Mucosa of gallbladder (tissue), 1 donor: ENCODE measurements around the gene CCT6B. TPM values are rescaled to one million over a fixed set of nuclear protein-coding genes. Genes with fewer than 3 reads are reported as not detected.
"Not testable (repeated sequence)": the region's sequence is repeated elsewhere in the genome, so short reads cannot be mapped to it uniquely, and the experiment has no call there.

Source experiments
- DNase-seq: peaks from one replicate; pipeline ENCODE4 v3.0.0-alpha.2; 2020; ENCODE audit warnings: low spot score
- total RNA-seq: library from RNA; stranded (reverse); gene quantifications from one replicate; pipeline ENCODE4 v1.2.1, GENCODE V29; 2021
- donor health status: DM: no; HTN: no; CAD: no.

The CCT6B gene
- total RNA-seq, result 1.2 TPM

- peak; percentile 96 for DNase-seq
Observed at GRCh38 chr17:34961093-34961911, at the start of gene CCT6B, which contains the start of gene ZNF830. Gene CCT6B, minus strand, starts transcription at chr17:34961460. Its CDS starts 67 bp downstream, at chr17:34961393. Gene ZNF830, plus strand, starts transcription at chr17:34961540. Its CDS starts 27 bp downstream, at chr17:34961567.

- DNase-seq, result no peak
Observed at GRCh38 chr17:35010093-35010492, 48.8 kb upstream of the CCT6B start.

DNA sequence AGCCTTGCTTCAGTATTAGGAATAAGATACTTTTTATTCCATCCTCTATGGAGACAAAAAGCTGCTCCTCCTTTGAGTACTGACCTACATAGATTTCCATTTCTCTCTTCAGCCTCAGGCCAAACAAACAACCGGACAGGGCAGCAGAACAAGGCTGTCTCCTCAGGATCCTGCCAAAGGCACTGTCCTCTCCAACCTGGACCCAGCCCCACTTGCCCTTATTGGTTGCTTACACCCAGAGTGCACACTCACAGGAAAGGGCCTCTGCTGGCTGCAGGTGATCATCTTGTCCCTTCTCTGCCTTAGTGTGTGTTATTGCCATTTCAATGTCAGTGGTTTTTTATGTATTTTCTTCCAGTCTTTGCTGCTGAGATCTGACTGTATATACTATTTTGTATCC lies 45.7 kb upstream of the CCT6B start:
- DNase-seq, result no peak

DNA sequence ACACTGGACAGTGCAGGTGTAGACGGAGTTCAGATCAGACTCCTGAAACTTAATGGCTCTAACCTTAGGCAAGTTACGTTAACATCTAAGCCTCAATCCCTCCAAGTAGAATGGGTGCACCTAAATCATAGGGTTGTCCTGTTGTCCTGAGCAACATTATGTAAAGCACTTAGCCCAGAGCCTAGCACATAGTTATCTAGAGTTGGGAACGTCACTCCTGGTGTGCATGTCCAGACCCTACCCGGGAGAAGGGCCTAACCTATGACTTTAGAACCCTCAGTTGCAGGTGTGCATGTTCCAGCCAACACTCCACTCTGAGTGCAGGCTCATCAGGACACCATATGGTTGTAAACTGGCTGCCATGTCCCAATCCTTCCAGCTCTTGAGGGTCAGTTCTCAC lies 45.1 kb upstream of the CCT6B start:
- no peak for DNase-seq

DNA sequence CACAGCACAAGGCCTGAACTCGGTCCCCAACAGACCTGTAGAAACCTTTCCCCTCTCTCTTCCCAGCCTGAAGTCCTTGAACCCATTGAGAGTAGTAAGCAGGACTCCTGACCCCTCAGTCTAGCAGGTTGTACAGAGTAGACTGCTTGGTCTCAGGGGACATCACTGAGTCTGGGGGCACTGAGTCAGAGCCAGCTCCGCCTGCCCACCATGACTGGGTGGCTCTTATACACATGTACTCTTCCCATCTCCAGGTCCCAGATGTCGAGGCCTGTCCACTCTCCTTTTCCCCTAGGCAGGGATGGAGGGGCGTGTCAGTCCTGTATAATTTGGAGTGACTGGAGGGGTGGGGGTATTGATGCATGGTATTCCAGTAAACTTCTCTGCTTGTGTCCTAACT lies 42.5 kb upstream of the CCT6B start:
- DNase-seq, result no peak

DNA sequence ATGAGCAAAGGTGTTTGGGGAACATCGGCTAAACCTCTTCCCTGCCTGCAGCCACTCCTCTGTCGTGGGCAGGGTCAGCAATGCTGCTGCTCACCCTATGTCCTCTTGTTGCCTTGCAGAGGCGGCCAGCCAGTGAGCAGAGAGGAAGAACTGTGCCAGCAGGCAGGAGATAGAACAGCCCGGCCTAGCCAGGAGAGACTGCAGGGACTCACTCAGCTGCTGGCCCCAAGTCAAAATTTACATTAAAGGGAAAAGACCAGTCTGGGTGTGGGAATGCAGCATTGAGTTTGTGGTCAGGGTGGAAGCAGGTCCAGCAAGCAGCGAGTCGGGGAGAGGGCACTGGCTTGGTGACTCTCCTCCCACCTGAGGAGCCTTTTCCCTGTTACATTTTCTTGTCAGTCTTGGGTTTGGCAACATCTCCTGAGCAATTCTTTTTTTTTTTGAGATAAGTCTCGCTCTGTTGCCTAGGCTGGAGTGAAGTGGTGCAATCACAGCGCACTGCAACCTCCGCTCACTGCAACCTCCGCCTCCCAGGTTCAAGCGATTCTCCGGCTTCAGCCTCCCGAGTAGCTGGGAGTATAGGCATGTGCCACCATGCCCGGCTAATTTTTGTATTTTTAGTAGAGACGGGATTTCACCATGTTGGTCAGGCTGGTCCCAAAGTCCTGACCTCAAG lies 41.8 kb upstream of the CCT6B start:
- DNase-seq, result peak; percentile 25

GRCh38 chr17:35001549-35001948 lies 40.3 kb upstream of the CCT6B start:
- no peak for DNase-seq

DNA sequence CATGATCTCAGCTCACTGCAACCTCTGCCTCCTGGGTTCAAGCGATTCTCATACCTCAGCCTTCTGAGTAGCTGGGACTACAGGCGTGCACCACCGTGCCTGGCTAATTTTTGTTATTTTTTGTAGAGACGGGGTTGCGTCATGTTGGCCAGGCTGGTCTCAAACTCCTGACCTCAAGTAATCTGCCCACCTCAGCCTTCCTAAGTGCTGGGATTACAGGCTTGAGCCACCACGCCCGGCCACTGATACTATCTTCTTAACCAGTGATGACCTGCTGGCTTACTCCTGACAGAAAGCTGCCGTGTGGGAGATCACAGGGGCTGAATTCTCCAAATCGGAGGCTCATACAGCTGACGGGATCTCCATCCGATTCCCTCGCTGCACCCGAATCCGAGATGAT lies 39.7 kb upstream of the CCT6B start:
- DNase-seq, result not testable (repeated sequence)

- DNase-seq, result no peak
Observed at GRCh38 chr17:34999456-34999855, 38.2 kb upstream of the CCT6B start.

GRCh38 chr17:34998205-34998604 lies 36.9 kb upstream of the CCT6B start:
- peak; percentile 70 for DNase-seq

DNA sequence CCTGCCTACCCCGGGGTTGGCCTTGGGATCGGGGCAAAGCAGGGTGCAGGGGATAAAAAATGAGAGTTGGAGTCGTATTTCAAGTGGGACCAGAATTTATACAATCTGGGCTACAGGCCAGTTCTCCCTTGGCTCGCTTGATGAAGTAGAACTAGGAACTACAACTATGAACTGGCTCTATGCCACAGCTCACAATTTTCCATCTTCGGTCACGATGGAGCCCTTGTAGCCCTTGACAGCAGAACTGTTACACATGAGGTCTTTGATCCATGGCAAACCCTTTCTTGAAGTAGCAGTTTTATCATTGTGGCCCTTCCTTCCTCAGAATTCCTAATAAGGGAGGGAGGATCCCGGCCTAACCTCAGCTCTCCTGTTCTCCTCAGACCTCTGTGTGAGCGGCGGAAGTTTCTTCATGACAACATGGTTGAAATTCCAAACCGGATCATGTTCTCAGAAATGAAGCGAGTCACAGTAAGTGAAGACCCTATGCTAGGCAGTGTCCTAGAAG lies 36.1 kb upstream of the CCT6B start:
- peak; percentile 71 for DNase-seq

DNA sequence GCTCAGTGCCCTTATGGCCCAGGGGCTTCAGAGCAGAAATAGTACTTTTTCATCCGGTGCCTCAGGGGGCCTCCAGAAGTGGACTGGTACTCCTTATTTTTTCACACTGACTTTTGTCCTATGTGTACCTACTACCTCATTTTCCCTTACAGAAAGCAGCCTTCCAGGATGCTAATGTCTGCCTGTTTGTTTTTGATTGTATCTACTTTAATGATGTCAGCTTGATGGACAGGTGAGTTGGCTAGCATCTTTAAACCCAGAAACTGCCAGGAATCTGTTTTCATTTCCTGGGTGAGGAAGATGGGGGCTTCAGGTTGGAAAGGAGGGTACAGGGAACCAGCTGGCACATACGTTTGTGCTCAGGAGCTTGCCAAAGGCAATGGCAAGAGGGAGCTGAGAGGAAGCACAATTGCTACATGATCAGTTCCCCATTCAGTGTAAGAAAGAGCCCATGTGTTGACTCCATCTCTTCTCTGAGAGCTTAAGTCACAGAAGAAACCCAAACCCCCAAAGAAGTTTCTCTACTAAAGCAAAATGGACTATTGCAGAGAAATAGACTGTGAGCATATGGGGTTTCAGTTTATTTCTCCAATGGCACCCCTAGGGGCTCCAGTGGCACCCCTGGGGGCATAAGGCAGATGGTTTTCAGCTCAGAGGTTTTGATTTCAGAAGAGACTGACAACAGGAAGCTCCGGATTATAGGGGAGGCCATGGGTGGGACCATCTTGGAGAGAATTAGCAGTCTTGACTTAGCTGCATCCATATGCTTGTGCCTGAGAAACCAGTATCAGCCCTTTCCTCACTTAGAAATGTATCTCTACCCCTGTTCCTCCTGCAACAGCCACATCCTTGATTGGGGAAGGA lies 35.4 kb upstream of the CCT6B start:
- DNase-seq, result no peak

DNA sequence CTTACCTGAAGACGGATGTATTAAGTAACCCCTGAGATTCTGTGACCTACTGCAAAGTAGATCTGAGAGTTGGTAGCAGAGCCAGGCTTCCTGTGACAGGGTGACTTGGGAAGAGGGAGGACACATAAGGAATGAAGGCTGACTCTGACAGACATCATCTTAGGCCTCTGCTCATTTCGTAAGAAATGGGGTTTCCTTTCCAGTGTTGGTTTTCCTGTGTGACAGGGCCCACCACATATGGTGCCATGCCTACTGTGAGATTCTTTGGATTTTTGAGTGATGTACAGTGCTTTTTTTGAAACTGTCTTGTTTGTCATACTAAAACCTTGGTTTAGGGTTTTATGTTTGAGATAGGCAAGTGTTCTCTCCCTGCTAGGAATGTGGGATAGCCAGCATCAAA lies 31.8 kb upstream of the CCT6B start:
- no peak for DNase-seq

DNA sequence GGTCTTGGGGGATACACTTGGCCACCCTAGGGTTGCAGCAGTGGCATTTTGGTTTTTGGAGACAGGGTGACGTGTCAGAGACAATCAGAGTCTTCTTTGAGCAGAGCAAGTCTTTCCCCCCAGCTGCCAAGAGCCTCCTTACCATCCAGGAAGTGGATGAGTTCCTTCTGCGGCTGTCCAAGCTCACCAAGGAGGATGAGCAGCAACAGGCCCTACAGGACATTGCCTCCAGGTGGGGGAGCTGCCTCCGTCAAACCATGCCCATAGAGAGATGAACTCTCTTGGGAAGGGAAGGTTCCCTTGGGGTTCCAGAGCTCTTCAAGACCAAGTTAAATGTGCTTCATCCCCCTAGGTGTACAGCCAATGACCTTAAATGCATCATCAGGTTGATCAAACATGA lies 30.3 kb upstream of the CCT6B start:
- no peak for DNase-seq

DNA sequence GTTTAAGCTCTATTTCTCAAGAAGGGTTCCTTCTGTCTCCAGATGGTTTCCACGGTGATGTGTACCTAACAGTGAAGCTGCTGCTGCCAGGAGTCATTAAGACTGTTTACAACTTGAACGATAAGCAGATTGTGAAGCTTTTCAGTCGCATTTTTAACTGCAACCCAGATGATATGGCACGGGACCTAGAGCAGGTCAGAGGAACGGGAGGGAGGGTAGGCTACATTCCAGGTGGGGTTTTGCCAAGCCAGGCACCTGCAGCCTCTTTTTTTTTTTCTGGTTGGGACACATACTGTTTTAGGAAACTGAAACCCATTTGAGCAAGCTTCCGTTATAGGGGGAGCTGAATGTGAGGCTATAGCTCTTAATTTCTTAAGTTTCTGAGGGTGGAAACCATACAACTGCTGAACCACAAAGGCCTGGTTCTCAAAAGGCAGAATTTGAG lies 29.7 kb upstream of the CCT6B start:
- no peak for DNase-seq

DNA sequence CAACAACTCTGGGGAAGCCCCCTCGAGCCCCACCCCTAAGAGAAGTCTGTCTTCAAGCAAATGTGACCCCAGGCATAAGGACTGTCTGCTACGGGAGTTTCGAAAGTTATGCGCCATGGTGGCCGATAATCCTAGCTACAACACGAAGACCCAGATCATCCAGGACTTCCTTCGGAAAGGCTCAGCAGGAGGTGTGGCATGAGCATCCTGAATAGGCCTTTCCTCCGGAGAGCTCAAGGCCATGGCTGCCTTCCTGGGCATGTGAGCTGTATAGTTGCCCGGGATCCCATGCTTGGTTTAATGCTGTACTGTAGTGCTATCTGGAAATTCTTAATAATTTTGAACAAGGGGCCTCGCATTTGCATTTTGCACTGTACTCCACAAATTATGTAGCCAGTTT lies 28.2 kb upstream of the CCT6B start:
- no peak for DNase-seq

- no peak for DNase-seq
Observed at GRCh38 chr17:34988644-34989043, 27.4 kb upstream of the CCT6B start.

DNA sequence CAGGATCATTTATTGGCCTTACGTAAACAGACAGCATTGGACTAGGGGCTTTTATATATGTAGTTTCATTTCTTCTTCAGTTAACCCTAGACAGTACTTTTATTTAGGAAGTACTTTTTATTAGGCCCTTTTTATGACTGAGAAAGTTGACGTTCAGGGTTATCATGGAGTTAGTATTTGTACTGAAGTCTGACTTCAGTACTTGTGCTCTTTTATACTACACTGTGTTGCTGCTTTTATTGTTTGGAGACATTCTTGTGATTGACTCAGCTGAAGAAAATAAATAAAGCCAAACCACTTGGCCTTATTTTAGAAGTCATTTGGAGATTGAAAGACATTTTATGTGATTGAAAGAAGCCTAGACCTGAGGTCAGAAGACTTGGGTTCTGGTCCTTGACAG lies 26.0 kb upstream of the CCT6B start:
- DNase-seq, result no peak

- no peak for DNase-seq
Observed at GRCh38 chr17:34981538-34982241, 20.4 kb upstream of the CCT6B start.

GRCh38 chr17:34980681-34981537 lies 19.6 kb upstream of the CCT6B start:
- DNase-seq, result peak; percentile 57
